GM12892 (cell line): ENCODE data around the gene KIAA1671.

Experiments
- POLR2AphosphoS5 ChIP-seq: IDR thresholded peaks from 2 replicates; pipeline ENCODE4 v1.6.1; 2011; ENCODE audit warnings: low read depth, low read length, control low read depth
- TAF1 ChIP-seq: IDR thresholded peaks from 2 replicates; pipeline ENCODE4 v1.6.1; 2011; ENCODE audit warnings: low read depth, mild to moderate bottlenecking, control low read depth, low read length, borderline replicate concordance

GRCh38 chr22:25007444-25008106 is 55.1 kb downstream of the KIAA1671 start:
- TF ChIP-seq TAF1 (no peak), POLR2AphosphoS5 (no peak)
